Lower lobe of right lung (tissue), 2 donors: ENCODE measurements around the gene MTMR3. TPM values are rescaled to one million over a fixed set of nuclear protein-coding genes. Genes with fewer than 3 reads are reported as not detected.

Source experiments
- ATAC-seq, 2 donors: fragments of 200-7000 bp; cut with Tn5 transposase; one replicate each; pipeline ENCODE4 v1.9.1; 2020 to 2022; ENCODE audit warnings: mild to moderate bottlenecking in 2 of 2, moderate library complexity in 2 of 2
- DNase-seq: peaks from one replicate; pipeline ENCODE4 v3.0.0-alpha.2; 2020
- H3K27ac ChIP-seq: fragments of 200-600 bp; one replicate; pipeline ENCODE4 v1.8.0; 2022
- H3K27me3 ChIP-seq: fragments of 200-600 bp; one replicate; pipeline ENCODE4 v1.8.0; 2022; ENCODE audit warnings: low read depth
- H3K36me3 ChIP-seq: fragments of 200-600 bp; one replicate; pipeline ENCODE4 v1.8.0; 2022; ENCODE audit warnings: mild to moderate bottlenecking
- H3K4me1 ChIP-seq: fragments of 200-600 bp; one replicate; pipeline ENCODE4 v1.8.0; 2022
- H3K4me3 ChIP-seq: fragments of 200-600 bp; one replicate; pipeline ENCODE4 v1.8.0; 2022; ENCODE audit warnings: mild to moderate bottlenecking
- H3K9me3 ChIP-seq: fragments of 200-600 bp; one replicate; pipeline ENCODE4 v1.8.0; 2022
- CTCF ChIP-seq: fragments of 200-600 bp; IDR thresholded peaks from one replicate; pipeline ENCODE4 v1.8.0; 2022; ENCODE audit warnings: antibody characterized with exemption, mild to moderate bottlenecking
- intact Hi-C: fragments of 100-400 bp; cut with DNase I; formaldehyde crosslinking; loops from one replicate; pipeline ENCODE4 v1.11.0; 2022
- total RNA-seq: library from RNA; stranded (reverse); fragmentation: NEBNext Ultra II Directional; extraction: Animal tissue kit (Norgen Biotek cat#: 25700); gene quantifications from one replicate; pipeline ENCODE4 v1.2.1, GENCODE V29; 2021
- donor health status: DM: no; HTN: yes; CAD: no; lungs with severe emphysema.

Gene MTMR3
- total RNA-seq, 1 donor from 2014 or later, result 58.9 TPM

- Histone ChIP-seq H3K36me3 (peaks cover 52% of the 10 kb centered on the region), H3K4me1 (no peaks in the 10 kb centered on the region), H3K27me3 (no peaks in the 10 kb centered on the region), H3K4me3 (no peak overlapping the region), H3K9me3 (no peaks in the 10 kb centered on the region), H3K27ac (no peak overlapping the region)
- DNase-seq (no peak), ATAC-seq (peak in 1 of 2 donors; percentile 52)
- intact Hi-C loops, result no loop called here
- no peak for TF ChIP-seq CTCF
Observed at GRCh38 chr22:29988719-29989118, 105.7 kb downstream of the MTMR3 start.

- peaks cover 52% of the 10 kb centered on the region for H3K36me3 ChIP-seq
- intact Hi-C loops, result no loop called here
- H3K27ac ChIP-seq, result no peak overlapping the region
- H3K9me3 ChIP-seq, result no peaks in the 10 kb centered on the region
- peaks cover 6% of the 10 kb centered on the region for H3K4me1 ChIP-seq
- no peak overlapping the region for H3K4me3 ChIP-seq
- no peaks in the 10 kb centered on the region for H3K27me3 ChIP-seq
- DNase-seq (no peak), ATAC-seq (no peak)
- no peak for TF ChIP-seq CTCF
Observed at GRCh38 chr22:29989446-29989845, 106.5 kb downstream of the MTMR3 start.

GRCh38 chr22:29992341-29993275 is 109.6 kb downstream of the MTMR3 start:
- intact Hi-C loops, result no loop called here
- H3K9me3 ChIP-seq, result no peaks in the 10 kb centered on the region
- no peak overlapping the region for H3K27ac ChIP-seq
- H3K4me3 ChIP-seq, result no peak overlapping the region
- H3K36me3 ChIP-seq, result peaks cover 36% of the 10 kb centered on the region
- no peak for TF ChIP-seq CTCF
- peaks cover 17% of the 10 kb centered on the region for H3K4me1 ChIP-seq
- no peaks in the 10 kb centered on the region for H3K27me3 ChIP-seq
- DNase-seq (no peak), ATAC-seq (no peak)

GRCh38 chr22:29994027-29994715 is 111.2 kb downstream of the MTMR3 start:
- intact Hi-C loops, result no loop called here
- TF ChIP-seq CTCF, result no peak
- no peak overlapping the region for H3K27ac ChIP-seq
- H3K36me3 ChIP-seq, result peaks cover 43% of the 10 kb centered on the region
- peak; percentile 41 to 48 for ATAC-seq
- no peak for DNase-seq
- peaks cover 17% of the 10 kb centered on the region for H3K4me1 ChIP-seq
- H3K4me3 ChIP-seq, result no peak overlapping the region
- no peaks in the 10 kb centered on the region for H3K27me3 ChIP-seq
- H3K9me3 ChIP-seq, result no peaks in the 10 kb centered on the region

GRCh38 chr22:29994943-29995342 is 112.0 kb downstream of the MTMR3 start:
- DNase-seq (no peak), ATAC-seq (peak; percentile 12 to 37)
- H3K36me3 ChIP-seq, result peaks cover 43% of the 10 kb centered on the region
- H3K27me3 ChIP-seq, result no peaks in the 10 kb centered on the region
- H3K4me3 ChIP-seq, result no peak overlapping the region
- TF ChIP-seq CTCF, result no peak
- H3K27ac ChIP-seq, result peak overlapping the region; percentile 1
- no peaks in the 10 kb centered on the region for H3K9me3 ChIP-seq
- intact Hi-C loops, result no loop called here
- peaks cover 17% of the 10 kb centered on the region for H3K4me1 ChIP-seq
